Osteocyte (in vitro differentiated cells): Measurements from ENCODE around the gene SF3A2. TPM values are rescaled to one million over a fixed set of nuclear protein-coding genes. Genes with fewer than 3 reads are reported as not detected.
A peak's percentile ranks its signal among the peaks of the same experiment; 100 is the strongest.
"Not testable (repeated sequence)": the region's sequence is repeated elsewhere in the genome, so short reads cannot be mapped to it uniquely, and the experiment has no call there.

Experiments
- DNase-seq: peaks from one replicate; pipeline ENCODE4 v3.0.0; 2021; ENCODE audit warnings: mixed read lengths; ENCODE audit not compliant: unreplicated experiment; ENCODE audit errors: extremely low spot score
- H3K27ac Mint-ChIP-seq: one replicate; pipeline ENCODE4 v1.8.0; 2021; ENCODE audit warnings: mild to moderate bottlenecking, mixed read lengths; ENCODE audit not compliant: unreplicated experiment
- H3K27me3 Mint-ChIP-seq: one replicate; pipeline ENCODE4 v1.8.0; 2021; ENCODE audit warnings: mixed read lengths; ENCODE audit not compliant: unreplicated experiment
- H3K36me3 Mint-ChIP-seq: one replicate; pipeline ENCODE4 v1.8.0; 2021; ENCODE audit warnings: mixed read lengths; ENCODE audit not compliant: unreplicated experiment
- H3K4me1 Mint-ChIP-seq: one replicate; pipeline ENCODE4 v1.8.0; 2021; ENCODE audit warnings: mixed read lengths; ENCODE audit not compliant: unreplicated experiment
- H3K4me3 Mint-ChIP-seq: one replicate; pipeline ENCODE4 v1.8.0; 2021; ENCODE audit warnings: mild to moderate bottlenecking, moderate library complexity, mixed read lengths; ENCODE audit not compliant: unreplicated experiment
- H3K9me3 Mint-ChIP-seq: one replicate; pipeline ENCODE4 v1.8.0; 2021; ENCODE audit warnings: mixed read lengths; ENCODE audit not compliant: unreplicated experiment
- total RNA-seq: library from RNA; stranded (reverse); gene quantifications from 2 replicates; pipeline ENCODE4 v1.2.1, GENCODE V29; 2021
- TF ChIP-seq, protein P1 (sequence below): fragments of 200-600 bp; sonication (generic); IDR thresholded peaks from 2 replicates; pipeline ENCODE4 v1.5.0; 2021; ENCODE audit warnings: antibody characterized with exemption, mild to moderate bottlenecking, moderate library complexity

The SF3A2 gene
- total RNA-seq, 1 donor from 2014 or later: 102 TPM

DNA sequence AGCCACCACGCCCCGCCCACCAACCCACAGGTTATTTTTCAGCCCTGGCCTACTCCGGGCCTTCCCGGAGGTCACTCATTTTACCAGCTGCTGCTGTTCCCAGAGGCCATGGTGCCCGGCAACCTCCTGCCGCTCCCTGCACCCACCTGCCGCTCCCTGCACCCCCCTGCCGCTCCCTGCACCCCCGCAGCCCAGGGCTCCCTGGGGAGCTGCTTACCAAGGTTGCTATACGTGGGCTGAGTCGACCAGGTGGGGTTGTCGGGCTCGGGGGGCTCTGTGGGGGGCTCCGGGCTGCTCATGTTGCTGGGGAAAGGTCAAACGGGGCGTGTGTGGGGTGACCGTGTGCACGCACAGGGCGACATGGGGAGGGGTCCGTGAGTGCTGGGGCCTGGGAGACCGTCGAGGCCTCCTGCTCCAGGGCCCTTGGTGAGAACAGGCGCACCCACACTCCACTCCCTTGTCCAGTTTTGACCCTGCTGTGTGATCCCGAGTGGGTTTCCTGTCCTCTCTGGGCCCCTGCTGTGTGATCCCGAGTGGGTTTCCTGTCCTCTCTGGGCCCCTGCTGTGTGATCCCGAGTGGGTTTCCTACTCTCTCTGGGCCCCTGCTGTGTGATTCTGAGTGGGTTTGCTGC, 44.1 kb downstream of the SF3A2 start:
- H3K36me3 Mint-ChIP-seq: no peaks in the 10 kb centered on the region
- DNase-seq: no peak
- no peaks in the 10 kb centered on the region for H3K9me3 Mint-ChIP-seq
- no peaks in the 10 kb centered on the region for H3K27me3 Mint-ChIP-seq
- TF ChIP-seq, protein P1, sequence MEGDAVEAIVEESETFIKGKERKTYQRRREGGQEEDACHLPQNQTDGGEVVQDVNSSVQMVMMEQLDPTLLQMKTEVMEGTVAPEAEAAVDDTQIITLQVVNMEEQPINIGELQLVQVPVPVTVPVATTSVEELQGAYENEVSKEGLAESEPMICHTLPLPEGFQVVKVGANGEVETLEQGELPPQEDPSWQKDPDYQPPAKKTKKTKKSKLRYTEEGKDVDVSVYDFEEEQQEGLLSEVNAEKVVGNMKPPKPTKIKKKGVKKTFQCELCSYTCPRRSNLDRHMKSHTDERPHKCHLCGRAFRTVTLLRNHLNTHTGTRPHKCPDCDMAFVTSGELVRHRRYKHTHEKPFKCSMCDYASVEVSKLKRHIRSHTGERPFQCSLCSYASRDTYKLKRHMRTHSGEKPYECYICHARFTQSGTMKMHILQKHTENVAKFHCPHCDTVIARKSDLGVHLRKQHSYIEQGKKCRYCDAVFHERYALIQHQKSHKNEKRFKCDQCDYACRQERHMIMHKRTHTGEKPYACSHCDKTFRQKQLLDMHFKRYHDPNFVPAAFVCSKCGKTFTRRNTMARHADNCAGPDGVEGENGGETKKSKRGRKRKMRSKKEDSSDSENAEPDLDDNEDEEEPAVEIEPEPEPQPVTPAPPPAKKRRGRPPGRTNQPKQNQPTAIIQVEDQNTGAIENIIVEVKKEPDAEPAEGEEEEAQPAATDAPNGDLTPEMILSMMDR: no peak
- no peak overlapping the region for H3K4me3 Mint-ChIP-seq
- H3K4me1 Mint-ChIP-seq: peaks cover 21% of the 10 kb centered on the region
- no peak overlapping the region for H3K27ac Mint-ChIP-seq

DNA sequence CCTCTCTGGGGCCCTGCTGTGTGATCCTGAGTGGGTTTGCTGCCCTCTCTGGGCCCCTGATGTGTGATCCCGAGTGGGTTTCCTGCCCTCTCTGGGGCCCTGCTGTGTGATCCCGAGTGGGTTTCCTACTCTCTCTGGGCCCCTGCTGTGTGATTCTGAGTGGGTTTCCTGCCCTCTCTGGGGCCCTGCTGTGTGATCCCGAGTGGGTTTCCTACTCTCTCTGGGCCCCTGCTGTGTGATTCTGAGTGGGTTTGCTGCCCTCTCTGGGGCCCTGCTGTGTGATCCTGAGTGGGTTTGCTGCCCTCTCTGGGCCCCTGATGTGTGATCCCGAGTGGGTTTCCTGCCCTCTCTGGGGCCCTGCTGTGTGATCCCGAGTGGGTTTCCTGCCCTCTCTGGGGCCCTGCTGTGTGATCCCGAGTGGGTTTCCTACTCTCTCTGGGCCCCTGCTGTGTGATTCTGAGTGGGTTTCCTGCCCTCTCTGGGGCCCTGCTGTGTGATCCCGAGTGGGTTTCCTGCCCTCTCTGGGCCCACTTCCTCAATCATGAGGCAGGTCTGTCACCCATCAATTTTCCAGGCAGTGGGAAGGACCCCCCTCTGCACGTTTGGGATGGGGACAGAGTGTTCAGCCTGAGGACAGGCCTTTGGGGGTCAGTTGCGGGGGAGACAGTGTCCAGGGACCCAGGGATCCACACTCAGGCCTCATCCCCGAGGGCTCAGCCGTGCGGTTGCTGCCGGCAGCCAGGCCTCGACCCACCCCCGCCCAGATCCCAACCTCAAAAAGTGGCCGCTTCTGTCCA, 44.8 kb downstream of the SF3A2 start:
- not testable (repeated sequence) for H3K9me3 Mint-ChIP-seq, DNase-seq, H3K27me3 Mint-ChIP-seq, H3K36me3 Mint-ChIP-seq
- H3K4me1 Mint-ChIP-seq: peaks cover 21% of the 10 kb centered on the region
- peak overlapping the region; percentile 83 for H3K27ac Mint-ChIP-seq
- H3K4me3 Mint-ChIP-seq: peak overlapping the region; percentile 67

DNA sequence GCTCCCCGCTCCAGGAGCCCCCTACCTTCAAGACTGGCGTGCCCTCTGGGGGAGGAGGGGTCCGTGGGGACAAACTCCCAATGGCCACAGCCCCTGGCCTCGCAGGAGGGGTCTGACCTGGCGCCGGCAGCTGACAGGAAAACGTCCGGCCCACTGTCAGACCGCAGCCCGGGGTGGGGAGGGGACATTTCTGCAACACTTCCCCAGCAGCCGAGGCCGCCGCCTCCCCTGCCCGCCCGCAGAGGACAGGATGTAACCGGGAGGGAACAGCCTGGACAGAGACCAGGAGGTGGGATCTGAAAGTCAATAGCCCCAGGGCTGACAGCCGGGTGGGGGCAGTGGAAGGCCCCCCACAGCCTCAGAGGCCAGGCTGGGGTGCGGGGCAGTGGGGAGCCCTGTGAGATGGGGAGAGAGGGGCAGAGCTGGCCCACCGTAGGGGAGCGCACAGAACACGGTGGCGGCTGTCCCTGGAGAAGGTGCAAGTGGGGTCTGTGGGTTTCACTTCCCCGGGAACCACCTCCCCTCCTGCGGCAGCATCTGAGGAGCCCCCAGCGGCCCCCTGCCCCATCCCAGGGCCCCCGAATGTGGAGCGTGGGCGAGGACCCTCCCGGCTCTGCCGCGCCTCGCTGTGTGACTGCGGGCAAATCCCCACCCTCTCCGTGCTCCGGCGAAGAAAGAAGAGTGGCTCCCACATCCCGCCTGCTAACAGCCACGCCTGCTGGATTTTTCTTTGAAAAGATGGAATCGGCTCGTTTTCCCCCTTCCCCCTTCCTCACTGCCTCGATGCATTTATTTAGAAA, 45.6 kb downstream of the SF3A2 start, which contains the start of gene PEAK3:
Gene PEAK3, minus strand, starts transcription at position 114 of the 800 bp plus-strand sequence. CDS start 1,244 bp downstream, outside the sequence.
- Mint-ChIP-seq H3K9me3 (no peaks in the 10 kb centered on the region), H3K4me1 (peaks cover 21% of the 10 kb centered on the region), H3K36me3 (no peaks in the 10 kb centered on the region), H3K4me3 (peak within 1 kb of the TSS; percentile 67), H3K27me3 (no peaks in the 10 kb centered on the region), H3K27ac (peak within 1 kb of the TSS; percentile 83)
- TF ChIP-seq, protein P1: no peak
- peak; percentile 90 for DNase-seq

DNA sequence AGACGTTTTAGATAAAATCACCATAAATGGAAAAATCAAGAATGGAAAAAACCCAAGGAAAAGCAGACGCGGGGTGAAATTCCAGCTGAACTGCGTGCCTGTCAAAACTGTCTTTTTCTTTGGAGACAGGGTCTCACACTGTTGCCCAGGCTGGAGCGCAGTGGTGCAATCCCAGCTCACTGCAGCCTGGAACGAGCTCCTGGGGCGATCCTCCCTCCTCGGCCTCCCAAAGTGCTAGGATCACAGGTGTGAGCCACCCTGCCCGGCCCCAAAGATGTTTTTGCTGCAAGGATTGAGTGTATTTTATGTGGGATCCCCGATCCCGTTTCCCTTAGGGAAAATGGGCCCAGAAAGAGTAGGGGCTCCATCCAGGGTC, 46.2 kb downstream of the SF3A2 start:
- DNase-seq: no peak
- Mint-ChIP-seq H3K27ac (peak overlapping the region; percentile 55), H3K4me1 (peaks cover 21% of the 10 kb centered on the region), H3K27me3 (no peaks in the 10 kb centered on the region), H3K9me3 (no peaks in the 10 kb centered on the region), H3K36me3 (no peaks in the 10 kb centered on the region), H3K4me3 (peak overlapping the region; percentile 34)
- TF ChIP-seq, protein P1: no peak

DNA sequence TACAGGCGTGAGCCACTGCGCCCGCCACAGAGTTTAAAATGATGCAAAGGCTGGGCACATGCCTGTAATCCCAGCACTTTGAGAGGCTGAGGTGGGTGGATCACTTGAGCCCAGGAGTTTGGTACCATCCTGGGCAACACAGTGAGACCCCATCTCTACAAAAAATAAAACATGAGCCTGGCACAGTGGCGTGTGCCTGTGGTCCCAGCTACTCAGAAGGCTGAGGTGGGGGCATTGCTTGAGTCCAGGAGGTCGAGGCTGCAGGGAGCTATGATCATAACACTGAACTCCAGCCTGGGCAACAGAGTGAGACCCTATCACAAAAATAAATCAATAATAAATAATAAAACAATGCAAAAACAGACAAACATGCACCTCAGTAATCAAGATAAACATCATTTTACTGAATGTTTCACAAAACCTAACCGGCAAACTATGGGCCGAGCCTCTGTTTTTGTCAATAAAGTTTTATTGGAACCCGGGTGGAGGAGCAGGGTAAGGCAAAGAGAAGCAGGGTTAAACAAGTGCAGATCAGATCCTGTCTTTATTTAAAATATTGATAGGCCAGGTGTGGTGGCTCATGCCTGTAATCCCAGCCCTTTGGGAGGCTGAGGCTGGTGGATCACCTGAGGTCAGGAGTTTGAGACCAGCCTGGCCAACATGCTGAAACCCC, 47.3 kb downstream of the SF3A2 start:
- no peaks in the 10 kb centered on the region for H3K9me3 Mint-ChIP-seq
- no peak overlapping the region for H3K4me3 Mint-ChIP-seq
- peaks cover 22% of the 10 kb centered on the region for H3K4me1 Mint-ChIP-seq
- H3K27me3 Mint-ChIP-seq: no peaks in the 10 kb centered on the region
- TF ChIP-seq, protein P1: no peak
- no peak for DNase-seq
- H3K36me3 Mint-ChIP-seq: no peaks in the 10 kb centered on the region
- no peak overlapping the region for H3K27ac Mint-ChIP-seq
